GM18519 (cell line): Measurements from ENCODE around the gene GYS2.

Experiments used
- ATAC-seq: cut with Tn5 transposase; IDR thresholded peaks from one replicate; pipeline ENCODE4 v1.9.1; 2021; ENCODE audit warnings: mild to moderate bottlenecking, moderate library complexity; ENCODE audit not compliant: unreplicated experiment, low FRiP score

The GYS2 gene

GRCh38 chr12:21559855-21560569 lies 44.6 kb downstream of the GYS2 start:
- ATAC-seq = no peak

- ATAC-seq = no peak
These were observed 46.5 kb downstream of the GYS2 start for GRCh38 chr12:21558100-21558679.

DNA sequence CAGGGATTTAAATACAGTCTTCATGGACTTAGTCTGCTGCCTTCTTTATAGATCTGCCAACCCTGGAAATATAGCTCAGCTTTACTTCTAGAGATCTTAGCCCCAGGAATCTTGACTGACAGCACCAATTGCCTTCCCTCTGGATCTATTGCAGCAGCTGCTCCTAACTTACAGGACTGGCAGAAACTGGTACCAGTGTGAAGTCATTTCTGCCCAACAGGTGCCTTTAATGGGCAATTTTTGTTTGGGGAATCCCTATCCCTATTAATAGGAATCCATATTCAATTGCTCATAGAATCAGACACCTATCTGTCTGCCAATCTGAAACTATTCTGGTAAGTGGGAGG lies 51.3 kb downstream of the GYS2 start:
- ATAC-seq = no peak

- ATAC-seq = no peak
These were observed 51.9 kb downstream of the GYS2 start for GRCh38 chr12:21552635-21553328.

DNA sequence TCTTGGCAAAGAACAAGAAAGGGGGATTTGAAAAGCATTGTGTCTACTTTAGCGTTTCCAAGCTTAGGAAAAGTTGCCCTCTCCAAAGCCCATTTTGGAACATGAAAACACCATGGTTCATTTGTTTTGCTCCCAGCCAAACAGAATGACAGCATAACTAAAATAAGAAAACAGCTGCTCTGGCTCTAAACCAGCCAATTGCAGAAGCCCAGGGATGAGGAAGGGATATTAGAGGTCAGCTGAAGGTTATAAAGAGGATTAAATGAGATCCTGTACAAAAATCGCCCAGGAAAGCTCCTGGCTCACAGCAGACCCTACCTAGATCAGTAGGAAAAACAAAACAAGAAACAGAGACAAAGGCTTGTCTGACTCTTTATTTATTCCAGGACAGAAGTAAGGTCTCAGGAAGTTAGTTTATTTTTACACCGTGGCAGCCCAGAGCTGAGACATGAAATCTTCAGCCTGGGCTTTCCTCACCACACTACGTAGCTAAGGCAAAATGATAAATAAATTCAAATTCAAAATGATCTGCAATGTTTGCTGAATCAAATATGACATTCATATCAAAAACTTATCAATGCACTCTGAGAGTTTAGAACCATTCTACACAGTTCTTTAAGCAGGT lies 52.7 kb downstream of the GYS2 start:
- no peak for ATAC-seq

- ATAC-seq = no peak
These were observed 57.2 kb downstream of the GYS2 start for GRCh38 chr12:21547437-21547836.

- no peak for ATAC-seq
These were observed 57.9 kb downstream of the GYS2 start for GRCh38 chr12:21546716-21547115.

DNA sequence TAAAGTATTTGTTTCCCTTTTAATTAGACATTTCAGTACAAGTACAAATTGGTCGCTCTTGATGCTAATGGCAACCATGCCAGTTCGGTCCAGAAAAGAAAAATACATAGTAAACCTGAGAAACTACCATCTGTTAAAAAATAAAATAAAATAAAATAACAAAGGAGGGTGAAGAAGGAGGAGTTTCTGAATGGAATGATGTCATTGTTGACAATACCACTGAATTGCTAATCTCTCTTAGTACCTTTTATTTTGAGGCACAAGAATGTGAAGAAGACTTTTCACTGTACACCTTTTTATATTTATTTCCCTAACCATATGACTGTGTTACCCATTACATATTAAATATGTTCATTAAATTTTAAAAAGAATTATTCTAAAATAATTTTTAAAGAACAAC lies 59.1 kb downstream of the GYS2 start:
- no peak for ATAC-seq

DNA sequence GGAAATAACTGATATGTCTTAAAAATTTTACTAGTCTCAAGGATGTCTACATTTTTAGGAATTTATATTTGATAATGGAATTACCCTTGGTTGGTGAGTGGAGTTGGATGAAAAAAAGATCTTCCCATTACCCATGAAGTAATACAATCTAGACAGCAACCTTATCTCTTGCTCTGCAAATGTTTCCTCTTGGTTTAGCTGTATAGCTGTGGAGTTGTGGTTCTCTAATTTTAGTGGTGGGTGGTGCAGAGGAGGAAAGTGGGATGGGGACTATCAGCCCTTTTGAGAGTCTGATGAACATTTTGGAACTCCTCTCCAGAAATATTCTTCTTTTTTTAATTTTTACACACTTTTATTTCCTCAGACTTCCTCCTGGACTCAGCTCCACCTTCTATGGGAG lies 61.5 kb downstream of the GYS2 start:
- no peak for ATAC-seq

GRCh38 chr12:21542403-21542802 lies 62.2 kb downstream of the GYS2 start:
- ATAC-seq = no peak

GRCh38 chr12:21541773-21542172 lies 62.9 kb downstream of the GYS2 start:
- no peak for ATAC-seq

- no peak for ATAC-seq
These were observed 64.8 kb downstream of the GYS2 start for GRCh38 chr12:21539797-21540196.

GRCh38 chr12:21538061-21538653 lies 66.5 kb downstream of the GYS2 start:
- no peak for ATAC-seq

- ATAC-seq = no peak
These were observed 75.2 kb downstream of the GYS2 start for GRCh38 chr12:21529456-21529855.

DNA sequence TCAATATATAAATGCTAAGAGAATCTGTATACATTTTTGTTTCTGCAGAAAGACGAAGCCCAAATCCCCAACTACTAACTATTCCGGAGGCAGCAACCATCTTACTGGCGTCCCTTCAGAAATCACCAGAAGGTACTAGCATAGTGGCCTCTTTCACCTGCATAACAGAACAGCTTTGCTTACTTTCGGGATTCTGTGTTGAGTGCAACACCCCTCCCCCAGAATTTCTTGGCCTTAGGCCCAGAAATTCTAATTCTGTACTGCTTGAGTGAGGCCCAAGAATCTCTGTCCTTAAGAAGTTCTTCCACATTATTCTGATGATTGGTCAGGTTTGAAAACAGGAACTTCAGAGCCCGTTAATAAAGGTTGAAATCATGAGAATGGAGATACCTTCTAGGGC lies 75.7 kb downstream of the GYS2 start:
- no peak for ATAC-seq

- ATAC-seq = peak; percentile 88
These were observed 77.0 kb downstream of the GYS2 start for GRCh38 chr12:21527451-21528180.

DNA sequence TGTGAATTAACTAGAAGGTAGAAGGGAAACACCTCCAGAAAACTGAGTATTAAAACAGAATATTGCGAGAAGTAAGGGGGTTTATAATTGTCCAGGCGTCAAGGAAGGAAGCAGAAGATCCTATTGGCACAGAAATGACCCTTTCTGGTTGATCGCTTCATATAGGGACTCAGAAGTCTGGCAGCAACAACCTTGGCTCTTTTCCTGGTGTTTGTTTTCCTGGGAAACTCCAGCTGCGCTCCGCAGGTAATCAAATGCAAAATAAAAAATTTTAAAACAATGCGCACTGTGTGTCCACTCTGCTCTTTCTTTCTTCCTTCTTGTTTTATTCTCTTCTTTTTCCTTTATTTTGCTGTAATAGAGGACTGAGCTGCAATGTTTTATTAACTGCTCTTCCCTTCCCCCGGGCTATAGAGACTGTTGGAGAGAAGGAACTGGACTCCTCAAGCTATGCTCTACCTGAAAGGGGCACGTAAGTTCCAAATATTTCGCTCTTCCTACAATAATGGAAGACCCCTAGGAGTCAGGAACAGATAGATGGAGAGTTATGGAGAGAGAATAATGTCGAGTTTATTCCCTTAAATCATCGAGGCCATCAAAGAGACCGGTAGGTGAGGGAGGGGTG lies 77.8 kb downstream of the GYS2 start:
- no peak for ATAC-seq

- no peak for ATAC-seq
These were observed 78.6 kb downstream of the GYS2 start, which contains the start of gene SPX for GRCh38 chr12:21526053-21526452. SPX (plus strand) TSS chr12:21526296; CDS start chr12:21526473, 177 bp downstream.

- no peak for ATAC-seq
These were observed 81.5 kb downstream of the GYS2 start for GRCh38 chr12:21523148-21523547.

- no peak for ATAC-seq
These were observed 83.1 kb downstream of the GYS2 start for GRCh38 chr12:21521541-21521940.
